ENCODE measurements around the gene ADCYAP1R1. TPM values are rescaled to one million over a fixed set of nuclear protein-coding genes. Genes with fewer than 3 reads are reported as not detected.

Gene ADCYAP1R1
- total and polyA plus RNA-seq, 10 donors = 0.04 to 5.6 (median 0.50) TPM

GRCh38 chr7:31017721-31018120, 34.4 kb upstream of the ADCYAP1R1 start:
- DNase-seq = peak; percentile 58
- H3K4me3 ChIP-seq = no peak overlapping the region
- intact Hi-C loops (cut with DNase I; ENCODE audit: low total_unique reads) = no loop called here
- no peaks in the 10 kb centered on the region for H3K4me1 ChIP-seq
- 67 to 91% (median 87%) methylated on average over 1 to 5 of the region's 5 CpGs for WGBS, 5 donors
- peaks cover 0 to 24% (median 0%) of the 10 kb centered on the region in 7 donors for H3K27me3 ChIP-seq (replicated peaks in 1 of 7)
- H3K27ac ChIP-seq = no peak overlapping the region
- no peaks in the 10 kb centered on the region for H3K36me3 ChIP-seq
- TF ChIP-seq POLR2A (IDR thresholded peaks at IDR 0.05) (no peak), CTCF (IDR thresholded peaks at IDR 0.05 in 8 of 11, conservative IDR thresholded peaks at IDR 0.05 in 3 of 11) (no peak), POLR2AphosphoS5 (IDR thresholded peaks at IDR 0.05) (no peak)
- no peaks in the 10 kb centered on the region for H3K9me3 ChIP-seq

GRCh38 chr7:31019509-31019908, 32.6 kb upstream of the ADCYAP1R1 start:
- DNase-seq = peak; percentile 52
- intact Hi-C loops (cut with DNase I; ENCODE audit: low total_unique reads) = no loop called here
- Histone ChIP-seq H3K4me3 (no peak overlapping the region), H3K27ac (no peak overlapping the region), H3K36me3 (no peaks in the 10 kb centered on the region), H3K9me3 (no peaks in the 10 kb centered on the region), H3K4me1 (no peaks in the 10 kb centered on the region), H3K27me3 (replicated peaks in 1 of 7) (peaks cover 0 to 12% (median 0%) of the 10 kb centered on the region in 7 donors)
- 71 to 91% (median 81%) methylated on average over 1 of the region's 1 CpG; no CpG with 5 or more reads in 1 of the 5 donors for WGBS, 5 donors
- no peak for TF ChIP-seq POLR2A (IDR thresholded peaks at IDR 0.05)
- TF ChIP-seq POLR2AphosphoS5 (IDR thresholded peaks at IDR 0.05) = no peak
- no peak for TF ChIP-seq CTCF (IDR thresholded peaks at IDR 0.05 in 8 of 11, conservative IDR thresholded peaks at IDR 0.05 in 3 of 11)

- intact Hi-C loops (cut with DNase I; ENCODE audit: low total_unique reads) = no loop called here
- Histone ChIP-seq H3K9me3 (no peaks in the 10 kb centered on the region), H3K27me3 (replicated peaks in 1 of 7) (peaks cover 0 to 6% (median 0%) of the 10 kb centered on the region in 7 donors), H3K36me3 (no peaks in the 10 kb centered on the region), H3K4me1 (no peaks in the 10 kb centered on the region), H3K4me3 (no peak overlapping the region), H3K27ac (no peak overlapping the region)
- TF ChIP-seq POLR2AphosphoS5 (IDR thresholded peaks at IDR 0.05) = no peak
- no peak for TF ChIP-seq POLR2A (IDR thresholded peaks at IDR 0.05)
- TF ChIP-seq CTCF (IDR thresholded peaks at IDR 0.05 in 8 of 11, conservative IDR thresholded peaks at IDR 0.05 in 3 of 11) = no peak
- 79 to 90% (median 88%) methylated on average over 3 of the region's 3 CpGs for WGBS, 5 donors
- peak; percentile 27 for DNase-seq
Observed at GRCh38 chr7:31020161-31020560, 31.9 kb upstream of the ADCYAP1R1 start.

- Histone ChIP-seq H3K4me1 (peaks cover 0 to 4% (median 0%) of the 10 kb centered on the region in 6 donors), H3K27ac (no peak overlapping the region), H3K9me3 (no peaks in the 10 kb centered on the region), H3K4me3 (no peak overlapping the region), H3K36me3 (no peaks in the 10 kb centered on the region), H3K27me3 (replicated peaks in 1 of 7) (peaks cover 0 to 2% (median 0%) of the 10 kb centered on the region in 7 donors)
- TF ChIP-seq CTCF (IDR thresholded peaks at IDR 0.05 in 8 of 11, conservative IDR thresholded peaks at IDR 0.05 in 3 of 11) (no peak), POLR2A (IDR thresholded peaks at IDR 0.05) (no peak), POLR2AphosphoS5 (IDR thresholded peaks at IDR 0.05) (no peak)
- intact Hi-C loops (cut with DNase I; ENCODE audit: low total_unique reads) = no loop called here
- peak; percentile 47 for DNase-seq
- 42 to 74% (median 63%) methylated on average over 3 of the region's 3 CpGs for WGBS, 5 donors
Observed at GRCh38 chr7:31020652-31021051, 31.5 kb upstream of the ADCYAP1R1 start.
